Anterior cingulate cortex (tissue), 58 donors: ENCODE data around the gene TSSK3.
"Not testable (repeated sequence)": the region's sequence is repeated elsewhere in the genome, so short reads cannot be mapped to it uniquely, and the experiment has no call there.

Source experiments
- DNase-seq, 58 donors: peaks; one replicate each; lab custom pipeline; 2025; lab: John Stamatoyannopoulos, UW

Gene TSSK3

DNA sequence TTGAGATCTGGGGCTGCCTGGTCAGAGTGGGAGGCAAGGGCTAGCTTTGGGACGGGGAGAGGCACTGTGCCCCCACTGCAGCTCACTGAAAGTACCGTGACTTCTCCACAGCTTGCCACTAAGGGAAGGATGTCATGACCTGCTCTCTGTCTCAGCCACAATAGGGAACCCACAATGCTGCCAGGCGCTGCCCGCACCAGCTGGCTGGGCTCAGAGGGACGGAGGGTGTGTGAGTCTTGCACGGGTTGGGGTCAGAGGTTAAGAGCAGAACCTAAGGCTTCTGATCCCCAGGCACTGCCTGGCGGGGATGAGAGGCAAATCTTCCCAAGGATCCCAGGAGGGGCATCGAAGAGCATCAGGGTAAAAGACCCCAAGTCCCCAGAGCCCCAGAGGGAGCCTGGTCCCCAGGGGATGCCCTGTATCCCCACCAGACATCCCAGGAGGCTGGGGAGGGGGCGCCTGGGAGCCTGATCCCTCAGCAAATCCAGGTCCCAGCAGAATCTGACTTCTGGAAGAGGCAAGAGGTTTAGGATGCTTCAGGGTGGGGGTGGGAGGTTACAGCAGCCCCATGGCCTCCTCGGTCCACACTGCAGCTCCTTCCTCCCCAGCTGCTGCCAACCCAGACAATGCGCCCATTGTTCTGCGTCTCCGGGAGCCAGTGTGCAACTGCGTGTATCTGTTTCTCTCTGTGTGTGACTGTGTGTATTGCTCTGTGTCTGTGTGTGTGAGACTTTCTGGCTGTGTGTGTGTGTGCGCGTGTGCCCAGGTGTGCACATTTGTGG is 24.3 kb upstream of the TSSK3 start:
- DNase-seq: peak in 54 of 58 donors; percentile 24 to 92 (median 76)

- peak in 7 of 58 donors; percentile 49 to 77 (median 57) for DNase-seq
Measured at GRCh38 chr1:32338637-32339145, 23.6 kb upstream of the TSSK3 start.

GRCh38 chr1:32339363-32339978 is 22.9 kb upstream of the TSSK3 start:
- DNase-seq: no peak

- DNase-seq: peak in 14 of 58 donors; percentile 18 to 56 (median 30)
Measured at GRCh38 chr1:32341186-32341757, 21.1 kb upstream of the TSSK3 start.

DNA sequence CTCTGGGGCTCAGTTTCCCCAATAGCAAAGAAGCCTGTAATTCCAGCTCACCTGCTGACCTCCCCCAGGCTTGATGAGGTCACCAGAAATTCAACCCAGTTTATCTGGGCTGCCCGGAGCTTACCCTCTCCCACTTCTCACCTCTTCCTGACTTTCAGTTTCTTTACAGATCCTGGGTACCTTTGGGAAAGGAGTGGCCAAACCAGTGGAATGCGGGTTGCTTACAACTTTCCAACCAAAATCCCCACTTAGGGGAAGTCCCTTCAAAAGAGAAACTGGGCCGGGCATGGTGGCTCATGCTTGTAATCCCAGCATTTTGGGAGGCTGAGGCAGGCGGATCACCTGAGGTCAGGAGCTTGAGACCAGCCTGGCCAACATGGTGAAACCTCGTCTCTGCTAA is 20.4 kb upstream of the TSSK3 start:
- no peak for DNase-seq

DNA sequence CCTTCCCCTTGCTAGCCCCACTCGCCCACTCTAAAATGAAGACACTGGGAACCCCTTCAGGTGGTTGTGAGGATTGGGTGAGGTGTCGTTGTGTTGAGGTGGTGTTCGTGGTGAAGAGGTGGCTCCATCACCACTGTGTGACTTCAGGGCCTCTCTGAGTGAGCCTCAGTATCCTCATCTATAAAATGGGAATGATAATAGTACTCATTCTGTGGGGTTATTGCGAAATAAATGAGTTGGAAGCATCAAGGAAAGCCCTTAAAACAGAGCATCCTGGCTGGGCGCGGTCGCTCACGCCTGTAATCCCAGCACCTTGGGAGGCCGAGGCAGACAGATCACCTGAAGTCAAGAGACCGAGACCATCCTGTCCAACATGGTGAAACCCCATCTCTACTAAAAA is 19.6 kb upstream of the TSSK3 start:
- no peak for DNase-seq

GRCh38 chr1:32345289-32345827 is 17.0 kb upstream of the TSSK3 start:
- DNase-seq: no peak

GRCh38 chr1:32346532-32347157 is 15.7 kb upstream of the TSSK3 start:
- no peak for DNase-seq

DNA sequence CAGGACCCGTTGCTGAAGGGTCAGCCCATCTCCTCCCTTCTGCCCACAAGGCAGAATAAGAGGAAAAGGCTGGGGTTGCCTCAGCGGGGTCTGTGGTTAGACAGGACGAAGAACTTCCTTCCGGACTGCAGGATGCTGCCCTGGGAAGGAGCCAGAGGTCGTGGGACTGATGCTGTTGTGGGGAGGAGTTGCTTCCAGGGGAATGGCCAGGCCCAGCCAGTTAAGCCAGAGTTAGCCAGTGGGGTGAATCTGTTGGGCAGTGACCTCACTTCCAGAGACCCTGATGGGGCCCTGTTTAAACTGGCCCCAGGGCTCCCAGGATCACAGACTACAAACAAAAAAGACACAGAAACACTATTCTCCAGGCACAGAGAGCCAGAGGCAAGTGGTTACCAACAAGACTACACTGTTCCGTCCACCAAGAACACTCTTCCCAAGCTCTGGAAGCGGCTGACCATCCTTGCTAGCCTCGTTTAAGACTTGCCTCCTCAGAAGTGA is 13.1 kb upstream of the TSSK3 start:
- peak in 1 of 58 donors; percentile 16 for DNase-seq

DNA sequence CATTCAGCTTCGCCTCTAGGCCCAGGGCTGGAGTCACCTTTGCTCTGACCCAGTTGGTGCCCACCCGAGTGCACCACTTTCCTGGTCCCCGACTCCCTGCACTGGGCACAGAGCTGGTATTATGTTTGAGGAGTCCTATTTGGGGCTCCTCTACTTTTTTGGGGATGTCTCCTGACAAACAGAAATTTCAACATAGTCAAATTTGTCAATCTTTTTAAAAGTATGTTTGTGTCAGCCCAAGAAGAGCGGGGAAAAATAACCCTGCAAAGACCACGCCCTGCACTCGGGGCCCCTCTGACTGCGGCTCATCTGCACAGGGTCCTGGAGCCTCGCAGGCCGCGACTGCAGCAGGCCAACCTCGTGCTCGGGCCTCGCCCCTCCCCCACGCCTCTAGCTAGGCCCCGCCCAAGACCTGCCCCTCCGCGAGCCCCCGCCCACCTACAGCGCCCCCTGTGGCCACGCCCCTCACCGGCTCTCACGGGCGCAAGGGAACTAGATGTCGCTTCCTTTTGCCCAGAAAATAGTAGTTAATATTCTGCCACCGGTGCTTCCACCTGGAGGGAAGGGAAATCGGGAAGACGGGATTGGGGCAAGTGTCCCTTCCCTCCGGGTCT is 11.4 kb upstream of the TSSK3 start:
- DNase-seq: peak in 42 of 58 donors; percentile 53 to 89 (median 78)

DNA sequence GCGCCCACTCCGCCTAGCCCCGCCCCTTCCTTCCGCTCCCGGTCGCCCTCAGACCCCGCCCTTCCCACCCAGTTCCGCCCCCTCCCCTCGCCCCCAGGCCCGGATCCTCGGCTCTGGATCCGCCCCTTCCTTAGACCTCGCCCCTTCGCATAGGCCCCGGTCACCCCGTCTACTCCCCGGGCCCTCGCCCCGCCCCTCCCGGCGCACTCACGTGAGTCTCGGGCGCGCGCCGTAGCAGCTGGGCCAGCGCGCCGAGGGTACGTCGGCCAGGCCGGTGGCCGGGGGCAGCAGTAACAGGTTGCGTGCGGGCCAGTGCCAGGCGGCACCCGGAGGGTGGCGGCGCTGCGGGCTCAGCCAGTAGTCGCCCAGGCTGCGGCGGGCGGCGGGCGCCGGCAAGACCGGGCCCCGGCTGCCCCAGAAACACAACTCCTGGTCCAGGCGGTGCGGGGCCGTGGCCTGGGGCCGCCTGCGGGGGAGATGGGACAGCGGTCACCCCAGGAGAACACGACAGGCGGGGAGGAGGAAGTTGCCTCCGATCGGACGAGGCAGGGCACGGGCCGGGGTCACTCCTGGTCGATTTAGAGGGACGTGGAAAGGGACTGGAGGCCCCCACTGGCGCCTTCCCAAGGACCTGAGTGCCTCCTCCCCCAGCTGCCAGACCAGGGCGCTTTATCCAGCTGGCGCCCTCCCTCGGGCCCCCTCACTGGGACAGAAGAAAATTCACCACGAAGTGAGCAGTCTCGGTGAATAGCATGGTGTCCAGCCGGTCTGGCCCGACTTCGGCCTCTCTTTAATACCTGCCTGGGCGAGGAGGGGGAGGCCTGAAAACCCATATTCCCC is 10.7 kb upstream of the TSSK3 start:
- peak in 56 of 58 donors; percentile 49 to 94 (median 88) for DNase-seq

DNA sequence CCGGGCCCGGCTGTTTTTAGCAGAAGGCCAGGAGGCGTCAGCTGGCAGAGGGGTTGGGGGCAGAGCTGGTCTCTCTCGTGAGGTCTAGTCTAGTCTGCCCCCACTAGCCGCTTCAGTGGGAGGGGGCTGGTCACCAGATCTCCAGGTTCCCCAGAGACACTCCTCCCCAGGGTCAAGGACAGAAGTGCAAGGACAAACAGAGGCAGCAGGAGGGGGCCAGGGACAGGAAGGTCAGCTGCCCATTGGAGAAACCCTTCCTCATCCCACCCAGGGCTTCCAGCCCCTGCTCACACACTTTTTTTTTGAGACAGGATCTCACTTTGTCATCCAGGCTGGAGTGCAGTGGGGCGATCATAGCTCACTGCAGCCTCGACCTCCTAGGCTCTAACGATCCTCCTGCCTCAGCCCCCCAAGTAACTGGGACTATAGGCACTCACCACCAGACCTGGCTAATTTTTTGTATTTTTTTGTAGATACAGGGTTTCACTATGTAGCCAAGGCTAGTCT is 10.0 kb upstream of the TSSK3 start:
- DNase-seq: peak in 2 of 58 donors; percentile 65 to 67

DNA sequence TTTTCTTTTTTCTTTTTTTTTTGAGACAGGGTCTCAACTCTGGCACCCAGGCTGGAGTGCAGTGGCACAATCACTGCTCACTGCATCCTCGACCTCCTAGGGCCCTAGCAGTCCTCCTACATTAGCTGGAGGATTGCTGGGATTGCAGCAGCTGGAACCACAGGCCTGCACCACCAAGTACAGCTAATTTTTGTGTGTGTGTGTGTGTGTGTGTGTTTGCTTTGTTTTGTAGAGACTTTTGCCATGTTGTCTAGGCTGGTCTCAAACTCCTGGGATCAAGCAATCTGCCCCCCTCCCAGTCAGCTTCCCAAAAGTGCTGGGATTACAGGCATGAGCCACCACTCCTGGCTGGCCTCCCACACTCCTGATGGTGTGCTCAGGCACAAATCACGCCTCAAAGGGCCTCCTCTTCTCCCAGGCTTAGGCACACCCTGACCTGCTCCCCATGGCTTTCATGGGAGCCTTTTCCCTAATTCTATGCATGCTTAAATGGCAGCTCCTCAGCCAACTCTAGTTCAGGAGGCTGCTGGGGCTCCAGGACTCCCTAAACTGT is 9.4 kb upstream of the TSSK3 start:
- no peak for DNase-seq

GRCh38 chr1:32353431-32353830 is 8.9 kb upstream of the TSSK3 start:
- no peak for DNase-seq

DNA sequence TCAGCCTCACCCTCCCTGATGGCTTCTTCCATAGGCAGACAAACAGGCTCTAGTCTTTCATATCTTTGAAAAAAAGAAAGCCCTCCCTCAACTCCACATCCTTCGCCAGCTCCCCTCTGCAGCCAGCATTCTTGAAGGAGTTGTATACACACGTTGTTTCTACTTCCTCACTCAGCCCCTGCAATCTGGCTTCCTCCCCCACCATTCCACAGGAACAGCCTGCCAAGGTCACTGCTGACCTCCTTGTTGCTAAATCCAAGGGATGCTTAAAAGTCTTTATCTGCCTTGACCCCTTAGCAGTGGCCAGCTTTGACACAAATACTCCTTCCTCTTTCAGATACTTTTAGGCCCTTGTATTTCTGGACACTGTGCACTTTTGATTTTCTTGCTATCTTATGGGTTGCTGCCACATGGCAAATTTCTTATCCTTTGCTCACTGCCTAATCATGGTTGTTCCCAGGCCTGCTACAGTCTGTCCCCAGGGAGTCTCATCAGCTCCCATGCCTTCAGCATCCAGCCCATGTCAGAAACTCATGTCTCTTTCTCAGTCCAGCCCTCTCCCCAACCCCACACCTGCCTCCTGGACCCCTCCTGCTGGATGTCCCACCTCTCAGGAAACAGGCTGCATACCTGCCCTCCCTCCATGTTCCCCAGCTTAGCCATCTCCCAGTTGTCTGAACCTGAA is 8.3 kb upstream of the TSSK3 start:
- no peak for DNase-seq

DNA sequence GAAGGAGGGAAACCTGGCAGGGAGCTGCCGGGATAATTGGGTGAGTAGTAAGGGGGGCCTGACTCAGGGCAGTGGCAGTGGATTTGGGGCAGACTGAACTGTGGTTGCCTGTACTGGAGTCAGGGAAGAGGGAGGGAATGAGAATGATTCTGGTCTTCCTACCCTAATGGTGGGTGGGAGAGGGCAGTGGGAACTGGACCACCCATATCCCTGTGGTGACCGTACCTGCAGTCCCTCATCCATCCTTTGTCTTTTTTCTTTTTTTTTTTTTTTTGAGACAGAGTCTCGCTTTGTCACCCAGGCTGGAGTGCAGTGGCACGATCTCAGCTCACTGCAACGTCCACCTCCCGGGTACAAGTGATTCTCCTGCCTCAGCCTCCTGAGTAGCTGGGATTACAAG is 6.6 kb upstream of the TSSK3 start:
- not testable (repeated sequence) for DNase-seq

DNA sequence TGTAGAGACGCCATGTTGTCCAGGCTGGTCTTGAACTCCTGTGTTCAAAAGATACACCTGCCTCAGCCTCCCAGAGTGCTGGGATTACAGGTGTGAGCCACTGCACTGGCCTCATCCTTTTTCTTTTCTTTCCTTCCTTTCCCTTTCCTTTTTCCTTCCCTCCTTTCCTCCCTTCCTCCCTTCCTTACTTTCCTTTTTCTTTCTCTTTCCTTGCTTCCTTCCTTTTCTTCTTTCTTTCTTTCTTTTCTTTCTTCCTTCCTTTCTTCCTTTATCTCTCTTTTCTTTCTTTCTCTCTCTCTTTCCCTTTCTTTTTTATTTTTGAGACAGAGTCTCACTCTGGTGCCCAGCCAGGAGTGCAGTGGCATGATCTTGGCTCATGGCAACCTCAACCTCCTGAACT is 5.9 kb upstream of the TSSK3 start:
- no peak for DNase-seq

GRCh38 chr1:32357614-32358013 is 4.7 kb upstream of the TSSK3 start:
- no peak for DNase-seq
